ENCODE data around the gene KIAA0513. TPM values are rescaled to one million over a fixed set of nuclear protein-coding genes. Genes with fewer than 3 reads are reported as not detected.
"Not testable (repeated sequence)": the region's sequence is repeated elsewhere in the genome, so short reads cannot be mapped to it uniquely, and the experiment has no call there.

The KIAA0513 gene
- total and polyA plus RNA-seq, 10 donors = 1.7 to 30.0 (median 21.9) TPM

DNA sequence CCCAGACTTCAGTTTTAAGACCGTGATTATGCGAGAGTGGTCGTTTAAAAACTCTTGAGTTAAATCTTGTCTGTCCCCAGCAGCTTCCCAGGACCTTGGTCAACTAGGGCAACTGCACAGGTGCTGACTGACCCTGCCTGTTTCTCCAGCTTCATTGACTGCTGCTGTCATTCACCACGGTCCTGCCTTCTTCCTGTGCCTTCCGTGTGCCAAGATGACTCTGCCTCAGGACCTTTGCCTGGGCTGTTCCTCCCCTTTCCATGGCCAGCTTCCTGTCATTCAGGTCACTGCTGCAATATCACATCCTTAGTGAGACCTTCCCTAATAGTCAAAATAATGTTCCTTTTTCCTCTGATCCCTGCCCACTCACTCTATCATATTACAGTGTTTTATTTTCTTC is 3.9 kb downstream of the KIAA0513 start:
- H3K27me3 ChIP-seq (replicated peaks in 1 of 7) = no peaks in the 10 kb centered on the region

DNA sequence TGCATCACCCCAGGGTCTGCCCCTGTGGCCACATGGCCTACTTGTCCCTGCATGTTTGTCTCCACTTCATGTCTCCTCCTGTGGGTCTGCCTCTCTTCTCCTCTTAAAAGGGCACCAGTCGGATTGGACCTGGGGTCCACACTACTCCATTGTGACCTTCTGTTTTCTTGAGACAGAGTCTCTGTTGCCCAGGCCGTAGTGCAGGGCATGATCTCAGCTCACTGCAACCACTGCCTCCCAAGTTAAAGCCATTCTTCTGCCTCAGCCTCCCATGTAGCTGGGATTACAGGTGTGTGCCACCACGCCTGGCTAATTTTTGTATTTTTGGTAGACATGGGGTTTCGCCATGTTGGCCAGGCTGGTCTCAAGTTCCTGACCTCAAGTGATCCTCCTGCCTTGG is 4.6 kb downstream of the KIAA0513 start:
- H3K4me3 ChIP-seq; intact Hi-C loops (cut with DNase I; ENCODE audit: low total_unique reads); DNase-seq; H3K9me3 ChIP-seq; H3K27me3 ChIP-seq (replicated peaks in 1 of 7); H3K27ac ChIP-seq: not testable (repeated sequence)
- WGBS, 5 donors = 90 to 100% (median 98%) methylated on average over 4 of the region's 4 CpGs
- H3K4me1 ChIP-seq = peaks cover 14 to 71% (median 25%) of the 10 kb centered on the region in 6 donors
- peaks cover 0 to 48% (median 4%) of the 10 kb centered on the region in 6 donors for H3K36me3 ChIP-seq

More for the DNA sequence above, 3.9 kb downstream of the KIAA0513 start:
- intact Hi-C loops (cut with DNase I; ENCODE audit: low total_unique reads) = no loop called here
- Histone ChIP-seq H3K4me1 (peaks cover 18 to 71% (median 31%) of the 10 kb centered on the region in 6 donors), H3K36me3 (peaks cover 0 to 42% (median 4%) of the 10 kb centered on the region in 6 donors), H3K27ac (no peak overlapping the region), H3K4me3 (no peak overlapping the region), H3K9me3 (no peaks in the 10 kb centered on the region)
- TF ChIP-seq, protein P1, sequence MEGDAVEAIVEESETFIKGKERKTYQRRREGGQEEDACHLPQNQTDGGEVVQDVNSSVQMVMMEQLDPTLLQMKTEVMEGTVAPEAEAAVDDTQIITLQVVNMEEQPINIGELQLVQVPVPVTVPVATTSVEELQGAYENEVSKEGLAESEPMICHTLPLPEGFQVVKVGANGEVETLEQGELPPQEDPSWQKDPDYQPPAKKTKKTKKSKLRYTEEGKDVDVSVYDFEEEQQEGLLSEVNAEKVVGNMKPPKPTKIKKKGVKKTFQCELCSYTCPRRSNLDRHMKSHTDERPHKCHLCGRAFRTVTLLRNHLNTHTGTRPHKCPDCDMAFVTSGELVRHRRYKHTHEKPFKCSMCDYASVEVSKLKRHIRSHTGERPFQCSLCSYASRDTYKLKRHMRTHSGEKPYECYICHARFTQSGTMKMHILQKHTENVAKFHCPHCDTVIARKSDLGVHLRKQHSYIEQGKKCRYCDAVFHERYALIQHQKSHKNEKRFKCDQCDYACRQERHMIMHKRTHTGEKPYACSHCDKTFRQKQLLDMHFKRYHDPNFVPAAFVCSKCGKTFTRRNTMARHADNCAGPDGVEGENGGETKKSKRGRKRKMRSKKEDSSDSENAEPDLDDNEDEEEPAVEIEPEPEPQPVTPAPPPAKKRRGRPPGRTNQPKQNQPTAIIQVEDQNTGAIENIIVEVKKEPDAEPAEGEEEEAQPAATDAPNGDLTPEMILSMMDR (IDR thresholded peaks at IDR 0.05 in 8 of 11, conservative IDR thresholded peaks at IDR 0.05 in 3 of 11) = no peak
- peak in 1 of 3 donors; percentile 7 for TF ChIP-seq POLR2AphosphoS5 (IDR thresholded peaks at IDR 0.05)
- no peak for DNase-seq
- 62 to 81% (median 65%) methylated on average over 5 of the region's 5 CpGs for WGBS, 5 donors

DNA sequence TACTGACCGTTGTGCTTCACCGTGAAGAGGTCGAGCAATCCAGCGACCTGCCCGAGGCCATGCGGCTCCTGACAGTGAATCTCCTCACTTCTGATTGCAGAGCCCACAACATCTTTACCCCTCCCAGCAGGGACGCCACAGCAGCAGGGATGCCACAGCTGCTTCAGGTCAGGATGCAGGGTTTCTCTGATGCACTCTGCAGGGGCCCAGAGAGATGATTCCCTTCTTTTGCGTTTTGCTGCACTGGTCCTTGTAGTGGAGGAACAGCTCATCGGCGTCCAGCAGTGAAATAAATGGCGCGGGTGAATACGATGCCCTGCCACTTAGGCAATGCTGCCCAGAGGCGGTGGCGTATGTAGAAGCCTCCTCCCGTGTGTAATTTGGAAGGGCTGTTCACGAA is 5.6 kb downstream of the KIAA0513 start:
- no peaks in the 10 kb centered on the region for H3K27me3 ChIP-seq (replicated peaks in 1 of 7)
- intact Hi-C loops (cut with DNase I; ENCODE audit: low total_unique reads) = no loop called here
- H3K27ac ChIP-seq = no peak overlapping the region
- H3K4me3 ChIP-seq = no peak overlapping the region
- H3K9me3 ChIP-seq = no peaks in the 10 kb centered on the region
- peaks cover 14 to 65% (median 22%) of the 10 kb centered on the region in 6 donors for H3K4me1 ChIP-seq
- DNase-seq = no peak
- WGBS, 5 donors = 90 to 95% (median 94%) methylated on average over 12 to 17 of the region's 17 CpGs
- TF ChIP-seq, protein P1 (IDR thresholded peaks at IDR 0.05 in 8 of 11, conservative IDR thresholded peaks at IDR 0.05 in 3 of 11) = no peak
- TF ChIP-seq POLR2A (IDR thresholded peaks at IDR 0.05) (no peak), POLR2AphosphoS5 (IDR thresholded peaks at IDR 0.05) (no peak)
- H3K36me3 ChIP-seq = peaks cover 0 to 57% (median 4%) of the 10 kb centered on the region in 6 donors

DNA sequence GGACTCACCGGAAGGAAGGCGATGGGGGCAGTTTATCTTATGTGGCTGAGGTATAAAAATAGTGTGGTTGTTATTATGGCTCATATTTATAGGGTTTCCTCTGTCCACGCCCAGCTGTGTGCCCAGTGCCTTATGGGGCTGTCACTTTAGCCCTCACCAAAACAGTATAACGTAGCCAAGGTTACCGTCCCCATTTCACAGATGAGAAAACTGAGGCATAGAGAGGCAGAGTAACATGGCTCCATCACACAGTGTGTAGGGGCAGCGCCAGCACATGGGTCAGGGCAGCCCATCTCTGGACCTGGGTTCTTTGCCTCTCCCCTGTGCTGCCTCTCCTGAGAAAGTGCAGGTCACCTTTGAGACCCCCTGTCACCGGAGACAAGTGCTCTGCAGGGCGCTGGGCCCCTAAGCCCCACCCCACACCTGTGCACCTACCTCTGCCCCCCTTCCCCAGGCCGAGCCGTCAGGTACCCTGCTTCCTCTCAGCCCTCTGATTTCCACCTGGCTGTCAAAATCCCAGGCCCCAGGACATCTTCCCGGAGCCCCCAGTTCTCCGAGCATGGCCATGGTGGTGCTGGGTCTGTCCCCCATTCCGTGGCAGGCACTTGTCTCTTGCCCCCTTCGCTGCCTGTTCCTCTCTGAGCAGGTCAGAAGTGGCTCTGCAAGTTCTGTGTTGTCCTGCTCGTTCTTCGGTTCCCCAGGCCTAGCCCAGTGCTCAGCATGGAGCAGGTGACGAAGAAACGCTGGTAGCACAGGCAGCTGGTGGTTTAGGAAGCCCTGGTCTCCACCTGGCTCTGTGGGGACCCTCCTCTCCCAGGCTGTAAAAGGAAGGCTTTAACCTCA is 7.2 kb downstream of the KIAA0513 start:
- Histone ChIP-seq H3K27ac (no peak overlapping the region), H3K9me3 (no peaks in the 10 kb centered on the region), H3K27me3 (replicated peaks in 1 of 7) (no peaks in the 10 kb centered on the region), H3K36me3 (peaks cover 0 to 66% (median 4%) of the 10 kb centered on the region in 6 donors), H3K4me1 (peaks cover 0 to 48% (median 6%) of the 10 kb centered on the region in 6 donors), H3K4me3 (no peak overlapping the region)
- WGBS, 5 donors = 86 to 90% (median 86%) methylated on average over 18 of the region's 18 CpGs
- DNase-seq = no peak
- TF ChIP-seq POLR2AphosphoS5 (IDR thresholded peaks at IDR 0.05) (no peak), POLR2A (IDR thresholded peaks at IDR 0.05) (no peak)
- TF ChIP-seq, protein P1 (IDR thresholded peaks at IDR 0.05 in 8 of 11, conservative IDR thresholded peaks at IDR 0.05 in 3 of 11) = no peak
- intact Hi-C loops (cut with DNase I; ENCODE audit: low total_unique reads) = no loop called here

Data from spleen (tissue), 11 donors.